GM12878 (cell line): ENCODE results near the gene C16orf87.

Source experiments
- CBX5 ChIP-seq: sonication (generic); IDR thresholded peaks from 2 replicates; pipeline ENCODE4 v1.6.1; 2016; ENCODE audit warnings: low read depth, moderate library complexity, mild to moderate bottlenecking, inconsistent platforms
- CREB1 ChIP-seq: IDR thresholded peaks from 2 replicates; pipeline ENCODE4 v1.6.1; 2012; ENCODE audit warnings: low read depth, mild to moderate bottlenecking, inconsistent platforms
- EP300 ChIP-seq, 2 experiments: fragments of 150-350 bp in 1 of 2; IDR thresholded peaks; 2 replicates each; pipeline ENCODE4 v1.6.1; 2011 to 2012; ENCODE audit warnings: low read depth in 2 of 2, low read length in 2 of 2, borderline replicate concordance in 1 of 2, improper control_type of control experiment in 1 of 2, inconsistent platforms in 1 of 2; ENCODE audit not compliant: control insufficient read depth in 1 of 2
- JUND ChIP-seq: IDR thresholded peaks from 2 replicates; pipeline ENCODE4 v1.6.1; 2012; ENCODE audit warnings: low read depth, mild to moderate bottlenecking, low read length, improper control_type of control experiment, moderate library complexity
- NR2F1 ChIP-seq: fragments of 450-650 bp; conservative IDR thresholded peaks from 2 replicates; pipeline ENCODE4 v1.6.1; 2017; ENCODE audit warnings: mild to moderate bottlenecking
- POLR2A ChIP-seq: IDR thresholded peaks from 2 replicates; pipeline ENCODE4 v1.6.1; 2011; ENCODE audit warnings: low read depth, mild to moderate bottlenecking, low read length
- POLR2AphosphoS2 ChIP-seq: IDR thresholded peaks from 2 replicates; pipeline ENCODE4 v1.6.1; 2011; ENCODE audit warnings: low read depth, mild to moderate bottlenecking, low read length, improper control_type of control experiment, moderate library complexity
- RAD21 ChIP-seq: IDR thresholded peaks from 2 replicates; pipeline ENCODE4 v1.6.1; 2011; ENCODE audit warnings: mild to moderate bottlenecking, low read depth, low read length, moderate library complexity; ENCODE audit not compliant: insufficient read depth
- YY1 ChIP-seq: IDR thresholded peaks from 2 replicates; pipeline ENCODE4 v1.6.1; 2011; ENCODE audit warnings: low read depth, mild to moderate bottlenecking, low read length
- TF ChIP-seq, protein P1 (sequence below), 3 experiments: IDR thresholded peaks in 2 of 3; conservative IDR thresholded peaks in 1 of 3; 2 replicates each; pipeline ENCODE4 v1.5.1; 2011; ENCODE audit warnings: low read depth in 3 of 3, low read length in 3 of 3, mild to moderate bottlenecking in 3 of 3, control low read depth in 2 of 3, moderate library complexity in 2 of 3, inconsistent platforms in 1 of 3, mixed read lengths in 1 of 3; ENCODE audit not compliant: control insufficient read depth in 2 of 3, insufficient read depth in 1 of 3; ENCODE audit errors: extremely low read depth in 1 of 3
- TF ChIP-seq, protein P2 (sequence below): fragments of 450-650 bp; formaldehyde crosslinking; IDR thresholded peaks from 2 replicates; pipeline ENCODE4 v1.4.0; 2020; ENCODE audit warnings: mild to moderate bottlenecking, moderate library complexity
- TF ChIP-seq, protein P3 (sequence below): IDR thresholded peaks from 2 replicates; pipeline ENCODE4 v1.6.1; 2012; ENCODE audit warnings: low read depth, low read length, improper control_type of control experiment

DNA sequence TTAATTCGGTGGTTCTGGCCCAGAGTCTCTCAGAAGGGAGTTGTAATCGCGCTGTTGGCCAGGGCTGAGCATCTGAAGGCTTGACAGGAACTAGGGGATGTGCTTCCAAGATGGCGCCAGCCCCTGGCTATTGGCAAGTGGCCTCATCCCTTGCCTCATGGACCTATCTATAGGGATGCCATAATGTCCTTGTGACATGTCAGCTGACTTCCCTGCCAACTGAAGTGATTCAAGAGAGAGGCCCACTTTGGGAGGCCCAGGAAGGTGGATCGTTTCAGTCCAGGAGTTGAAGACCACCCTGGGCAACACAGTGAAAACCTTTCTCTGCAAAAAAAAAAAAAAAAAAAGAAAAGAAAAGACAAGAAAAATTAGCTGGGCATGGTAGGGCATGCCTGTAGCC is 15.0 kb upstream of the C16orf87 start:
- TF ChIP-seq, protein P1, sequence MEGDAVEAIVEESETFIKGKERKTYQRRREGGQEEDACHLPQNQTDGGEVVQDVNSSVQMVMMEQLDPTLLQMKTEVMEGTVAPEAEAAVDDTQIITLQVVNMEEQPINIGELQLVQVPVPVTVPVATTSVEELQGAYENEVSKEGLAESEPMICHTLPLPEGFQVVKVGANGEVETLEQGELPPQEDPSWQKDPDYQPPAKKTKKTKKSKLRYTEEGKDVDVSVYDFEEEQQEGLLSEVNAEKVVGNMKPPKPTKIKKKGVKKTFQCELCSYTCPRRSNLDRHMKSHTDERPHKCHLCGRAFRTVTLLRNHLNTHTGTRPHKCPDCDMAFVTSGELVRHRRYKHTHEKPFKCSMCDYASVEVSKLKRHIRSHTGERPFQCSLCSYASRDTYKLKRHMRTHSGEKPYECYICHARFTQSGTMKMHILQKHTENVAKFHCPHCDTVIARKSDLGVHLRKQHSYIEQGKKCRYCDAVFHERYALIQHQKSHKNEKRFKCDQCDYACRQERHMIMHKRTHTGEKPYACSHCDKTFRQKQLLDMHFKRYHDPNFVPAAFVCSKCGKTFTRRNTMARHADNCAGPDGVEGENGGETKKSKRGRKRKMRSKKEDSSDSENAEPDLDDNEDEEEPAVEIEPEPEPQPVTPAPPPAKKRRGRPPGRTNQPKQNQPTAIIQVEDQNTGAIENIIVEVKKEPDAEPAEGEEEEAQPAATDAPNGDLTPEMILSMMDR (IDR thresholded peaks at IDR 0.05 in 2 of 3, conservative IDR thresholded peaks at IDR 0.05 in 1 of 3; ENCODE audit: control insufficient read depth in 2 of 3, extremely low read depth in 1 of 3, insufficient read depth in 1 of 3, low read depth in 3 of 3, low read length in 3 of 3): no peak
- TF ChIP-seq YY1: no peak
- TF ChIP-seq EP300 (IDR thresholded peaks at IDR 0.05; ENCODE audit: borderline replicate concordance in 1 of 2, control insufficient read depth in 1 of 2, low read depth in 2 of 2, low read length in 2 of 2): no peak
- no peak for TF ChIP-seq CREB1
- TF ChIP-seq, protein P2, sequence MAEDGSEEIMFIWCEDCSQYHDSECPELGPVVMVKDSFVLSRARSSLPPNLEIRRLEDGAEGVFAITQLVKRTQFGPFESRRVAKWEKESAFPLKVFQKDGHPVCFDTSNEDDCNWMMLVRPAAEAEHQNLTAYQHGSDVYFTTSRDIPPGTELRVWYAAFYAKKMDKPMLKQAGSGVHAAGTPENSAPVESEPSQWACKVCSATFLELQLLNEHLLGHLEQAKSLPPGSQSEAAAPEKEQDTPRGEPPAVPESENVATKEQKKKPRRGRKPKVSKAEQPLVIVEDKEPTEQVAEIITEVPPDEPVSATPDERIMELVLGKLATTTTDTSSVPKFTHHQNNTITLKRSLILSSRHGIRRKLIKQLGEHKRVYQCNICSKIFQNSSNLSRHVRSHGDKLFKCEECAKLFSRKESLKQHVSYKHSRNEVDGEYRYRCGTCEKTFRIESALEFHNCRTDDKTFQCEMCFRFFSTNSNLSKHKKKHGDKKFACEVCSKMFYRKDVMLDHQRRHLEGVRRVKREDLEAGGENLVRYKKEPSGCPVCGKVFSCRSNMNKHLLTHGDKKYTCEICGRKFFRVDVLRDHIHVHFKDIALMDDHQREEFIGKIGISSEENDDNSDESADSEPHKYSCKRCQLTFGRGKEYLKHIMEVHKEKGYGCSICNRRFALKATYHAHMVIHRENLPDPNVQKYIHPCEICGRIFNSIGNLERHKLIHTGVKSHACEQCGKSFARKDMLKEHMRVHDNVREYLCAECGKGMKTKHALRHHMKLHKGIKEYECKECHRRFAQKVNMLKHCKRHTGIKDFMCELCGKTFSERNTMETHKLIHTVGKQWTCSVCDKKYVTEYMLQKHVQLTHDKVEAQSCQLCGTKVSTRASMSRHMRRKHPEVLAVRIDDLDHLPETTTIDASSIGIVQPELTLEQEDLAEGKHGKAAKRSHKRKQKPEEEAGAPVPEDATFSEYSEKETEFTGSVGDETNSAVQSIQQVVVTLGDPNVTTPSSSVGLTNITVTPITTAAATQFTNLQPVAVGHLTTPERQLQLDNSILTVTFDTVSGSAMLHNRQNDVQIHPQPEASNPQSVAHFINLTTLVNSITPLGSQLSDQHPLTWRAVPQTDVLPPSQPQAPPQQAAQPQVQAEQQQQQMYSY (CRISPR knock-in tag): no peak
- TF ChIP-seq RAD21: no peak
- TF ChIP-seq CBX5: no peak
- no peak for TF ChIP-seq JUND
- TF ChIP-seq POLR2A: no peak
- no peak for TF ChIP-seq POLR2AphosphoS2
- TF ChIP-seq, protein P3, sequence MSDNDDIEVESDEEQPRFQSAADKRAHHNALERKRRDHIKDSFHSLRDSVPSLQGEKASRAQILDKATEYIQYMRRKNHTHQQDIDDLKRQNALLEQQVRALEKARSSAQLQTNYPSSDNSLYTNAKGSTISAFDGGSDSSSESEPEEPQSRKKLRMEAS: no peak
- no peak for TF ChIP-seq NR2F1
